ENCODE data around the gene RHOD.

Gene RHOD

GRCh38 chr11:67118801-67119584 is 62.3 kb downstream of the RHOD start, which contains the start of gene KDM2A:
KDM2A (plus strand) TSS chr11:67119263; CDS start chr11:67121317, 2,054 bp downstream.
- TF ChIP-seq, protein P1, sequence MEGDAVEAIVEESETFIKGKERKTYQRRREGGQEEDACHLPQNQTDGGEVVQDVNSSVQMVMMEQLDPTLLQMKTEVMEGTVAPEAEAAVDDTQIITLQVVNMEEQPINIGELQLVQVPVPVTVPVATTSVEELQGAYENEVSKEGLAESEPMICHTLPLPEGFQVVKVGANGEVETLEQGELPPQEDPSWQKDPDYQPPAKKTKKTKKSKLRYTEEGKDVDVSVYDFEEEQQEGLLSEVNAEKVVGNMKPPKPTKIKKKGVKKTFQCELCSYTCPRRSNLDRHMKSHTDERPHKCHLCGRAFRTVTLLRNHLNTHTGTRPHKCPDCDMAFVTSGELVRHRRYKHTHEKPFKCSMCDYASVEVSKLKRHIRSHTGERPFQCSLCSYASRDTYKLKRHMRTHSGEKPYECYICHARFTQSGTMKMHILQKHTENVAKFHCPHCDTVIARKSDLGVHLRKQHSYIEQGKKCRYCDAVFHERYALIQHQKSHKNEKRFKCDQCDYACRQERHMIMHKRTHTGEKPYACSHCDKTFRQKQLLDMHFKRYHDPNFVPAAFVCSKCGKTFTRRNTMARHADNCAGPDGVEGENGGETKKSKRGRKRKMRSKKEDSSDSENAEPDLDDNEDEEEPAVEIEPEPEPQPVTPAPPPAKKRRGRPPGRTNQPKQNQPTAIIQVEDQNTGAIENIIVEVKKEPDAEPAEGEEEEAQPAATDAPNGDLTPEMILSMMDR (IDR thresholded peaks at IDR 0.05): peak; percentile 28
- Histone ChIP-seq H3K4me3 (peak within 1 kb of the TSS; percentile 90), H3K27ac (peak within 1 kb of the TSS; percentile 96)
- peak; percentile 99 for DNase-seq (ENCODE audit: low spot score)

DNA sequence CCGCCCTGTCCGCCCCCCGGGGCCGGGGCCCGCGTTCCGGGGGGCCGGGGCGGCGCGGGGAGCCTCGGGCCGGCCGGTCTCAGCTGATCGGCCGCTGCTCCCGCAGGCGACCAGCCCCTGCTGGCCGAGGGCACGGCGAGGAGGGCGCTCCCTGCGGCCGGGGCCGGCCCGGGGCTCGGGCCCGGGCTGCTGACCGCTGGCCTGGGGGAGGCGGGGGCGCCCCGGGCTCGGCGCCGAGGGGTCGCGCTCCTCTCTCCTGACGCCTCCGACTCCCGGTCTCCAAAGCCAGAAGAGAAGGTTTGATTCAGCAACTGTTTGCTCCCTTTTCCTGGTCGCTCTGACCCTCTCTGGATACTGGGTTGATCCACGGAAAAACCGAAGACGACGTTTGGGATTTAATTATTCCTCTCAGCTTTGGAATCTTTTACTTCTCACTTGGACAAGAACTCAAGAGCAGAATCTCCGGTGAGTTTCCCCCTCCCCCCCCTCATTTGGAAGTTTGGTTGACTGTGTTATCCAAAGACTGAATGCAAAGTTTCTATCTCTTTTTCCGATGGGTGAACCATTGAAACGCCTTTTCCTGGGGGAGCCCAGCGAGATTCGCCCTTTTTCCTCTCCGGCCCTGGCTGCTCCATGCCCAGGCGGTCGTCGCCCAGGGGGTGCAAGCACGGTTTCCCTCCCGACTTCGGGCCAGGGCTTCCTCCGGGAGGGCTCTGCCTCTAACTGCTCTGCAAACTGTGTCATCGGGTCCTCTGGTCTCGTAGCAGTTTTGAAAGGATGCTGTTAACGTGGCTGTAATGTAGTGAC is 63.1 kb downstream of the RHOD start:
- no peak for DNase-seq (ENCODE audit: low spot score)
- TF ChIP-seq, protein P1 (IDR thresholded peaks at IDR 0.05): no peak
- Histone ChIP-seq H3K4me3 (peak overlapping the region; percentile 90), H3K27ac (peak overlapping the region; percentile 96)

DNA sequence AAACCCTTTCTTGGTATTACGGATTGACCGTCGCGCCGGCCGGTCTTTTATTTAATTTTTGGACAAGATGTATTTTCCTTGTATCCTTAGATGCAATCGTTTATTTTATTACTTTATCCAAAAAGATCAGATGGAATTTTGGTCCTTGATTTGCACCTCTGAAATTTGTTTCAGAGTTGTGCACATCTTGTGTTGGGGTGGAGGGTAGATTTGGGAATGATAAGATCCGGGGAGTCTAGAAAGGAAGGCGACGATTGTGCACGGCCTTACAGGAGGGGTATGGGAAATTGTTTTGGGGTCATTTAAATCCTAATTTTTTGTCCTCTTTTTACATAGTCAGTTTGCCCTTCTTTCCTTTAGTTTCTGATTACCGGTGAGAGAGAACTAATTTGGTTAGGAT is 63.8 kb downstream of the RHOD start:
- Histone ChIP-seq H3K4me3 (peak overlapping the region; percentile 90), H3K27ac (peak overlapping the region; percentile 96)
- no peak for DNase-seq (ENCODE audit: low spot score)
- TF ChIP-seq, protein P1 (IDR thresholded peaks at IDR 0.05): no peak

- TF ChIP-seq, protein P1 (IDR thresholded peaks at IDR 0.05): no peak
- peak overlapping the region; percentile 90 for H3K4me3 ChIP-seq
- no peak for DNase-seq (ENCODE audit: low spot score)
- peak overlapping the region; percentile 96 for H3K27ac ChIP-seq
These were observed 64.4 kb downstream of the RHOD start for GRCh38 chr11:67120881-67121710.

All from coronary artery (tissue), 2 donors.